ENCODE results near the gene RRP9. TPM values are rescaled to one million over a fixed set of nuclear protein-coding genes. Genes with fewer than 3 reads are reported as not detected.

RRP9 gene
- total RNA-seq, 4 donors from 2014 or later = 7.1 to 29.5 (median 11.1) TPM

DNA sequence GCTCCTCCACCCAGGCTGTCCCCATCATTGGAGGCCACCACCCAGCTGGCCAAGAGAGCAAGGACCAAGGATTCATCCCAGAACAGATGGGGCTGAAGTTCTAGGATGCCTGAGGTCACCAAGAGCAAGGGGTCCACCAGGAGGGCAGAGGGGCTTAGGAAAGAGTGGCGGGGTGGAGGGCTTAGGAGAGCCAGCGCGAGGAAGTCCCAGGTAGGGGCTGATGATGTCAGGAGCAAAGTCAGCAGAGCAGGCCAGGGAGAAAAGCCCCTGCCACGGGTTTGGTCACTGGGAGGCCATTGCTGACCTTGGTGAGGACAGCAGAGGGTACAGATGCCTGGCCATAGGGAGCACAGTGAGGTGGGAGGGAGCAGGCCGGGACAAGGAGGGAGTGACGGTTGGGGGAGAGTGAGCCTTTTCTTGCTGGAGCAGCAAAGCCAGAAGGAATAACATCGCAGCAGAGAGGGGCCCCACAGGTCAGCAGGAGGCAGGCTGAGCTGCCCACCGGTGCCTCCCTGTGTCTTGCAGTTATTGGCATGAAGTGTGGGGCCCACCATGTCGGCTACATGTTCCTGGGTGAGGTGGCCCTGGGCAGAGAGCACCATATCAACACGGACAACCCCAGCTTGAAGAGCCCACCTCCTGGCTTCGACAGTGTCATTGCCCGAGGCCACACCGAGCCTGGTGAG lies 5.7 kb upstream of the RRP9 start:
- no peak for DNase-seq
- H3K4me1 ChIP-seq = peaks cover 4 to 11% (median 10%) of the 10 kb centered on the region in 4 donors
- intact Hi-C loops (cut with DNase I; ENCODE audit: low total_unique reads) = loop anchor here (5.0 kb wide), 1 partner anchor 1865 kb away; no protein-coding TSS in a partner anchor
- WGBS, 2 donors (ENCODE audit: low coverage in 1 of 2) = 74 to 80% methylated on average over 4 to 13 of the region's 13 CpGs
- no peaks in the 10 kb centered on the region for H3K36me3 ChIP-seq
- no peak overlapping the region for H3K4me3 ChIP-seq
- no peak overlapping the region for H3K27ac ChIP-seq
- TF ChIP-seq EP300 (IDR thresholded peaks at IDR 0.05; ENCODE audit: low read depth) (no peak), POLR2A (IDR thresholded peaks at IDR 0.05) (no peak), POLR2AphosphoS5 (IDR thresholded peaks at IDR 0.05) (no peak)
- TF ChIP-seq, protein P1, sequence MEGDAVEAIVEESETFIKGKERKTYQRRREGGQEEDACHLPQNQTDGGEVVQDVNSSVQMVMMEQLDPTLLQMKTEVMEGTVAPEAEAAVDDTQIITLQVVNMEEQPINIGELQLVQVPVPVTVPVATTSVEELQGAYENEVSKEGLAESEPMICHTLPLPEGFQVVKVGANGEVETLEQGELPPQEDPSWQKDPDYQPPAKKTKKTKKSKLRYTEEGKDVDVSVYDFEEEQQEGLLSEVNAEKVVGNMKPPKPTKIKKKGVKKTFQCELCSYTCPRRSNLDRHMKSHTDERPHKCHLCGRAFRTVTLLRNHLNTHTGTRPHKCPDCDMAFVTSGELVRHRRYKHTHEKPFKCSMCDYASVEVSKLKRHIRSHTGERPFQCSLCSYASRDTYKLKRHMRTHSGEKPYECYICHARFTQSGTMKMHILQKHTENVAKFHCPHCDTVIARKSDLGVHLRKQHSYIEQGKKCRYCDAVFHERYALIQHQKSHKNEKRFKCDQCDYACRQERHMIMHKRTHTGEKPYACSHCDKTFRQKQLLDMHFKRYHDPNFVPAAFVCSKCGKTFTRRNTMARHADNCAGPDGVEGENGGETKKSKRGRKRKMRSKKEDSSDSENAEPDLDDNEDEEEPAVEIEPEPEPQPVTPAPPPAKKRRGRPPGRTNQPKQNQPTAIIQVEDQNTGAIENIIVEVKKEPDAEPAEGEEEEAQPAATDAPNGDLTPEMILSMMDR (IDR thresholded peaks at IDR 0.05) = no peak
- in situ Hi-C loops (cut with MboI; ENCODE audit: low pct_ligation_motif_present in 1 of 4, low pct_unique_long_range_greater_than_20kb in 1 of 4, low sequenced_read_pairs in 3 of 4) = no loop called here
- no peaks in the 10 kb centered on the region for H3K27me3 ChIP-seq
- H3K9me3 ChIP-seq = no peaks in the 10 kb centered on the region

DNA sequence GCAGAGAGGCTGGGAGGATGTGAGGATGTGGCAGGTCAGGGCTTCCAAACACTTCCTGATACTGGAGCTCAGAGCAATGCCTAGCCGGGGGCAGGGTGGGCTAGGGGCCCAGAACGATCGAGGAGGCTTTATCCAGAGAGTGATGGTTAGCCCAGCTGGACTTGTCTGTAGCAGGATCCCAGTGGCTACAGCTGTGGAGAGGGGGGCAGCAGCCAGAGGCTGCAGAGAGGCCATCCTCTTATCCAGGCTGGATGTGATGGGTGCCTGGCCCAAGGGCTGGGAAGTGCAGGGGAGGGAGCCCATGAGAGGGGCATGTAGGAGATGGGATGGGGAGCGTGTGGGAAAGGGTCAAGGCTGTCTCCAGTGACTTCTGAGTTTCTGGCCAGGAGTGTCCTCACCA lies 5.1 kb upstream of the RRP9 start:
- in situ Hi-C loops (cut with MboI; ENCODE audit: low pct_ligation_motif_present in 1 of 4, low pct_unique_long_range_greater_than_20kb in 1 of 4, low sequenced_read_pairs in 3 of 4) = no loop called here
- intact Hi-C loops (cut with DNase I; ENCODE audit: low total_unique reads) = loop anchor here (5.0 kb wide), 1 partner anchor 1866 kb away; no protein-coding TSS in a partner anchor
- no peak overlapping the region for H3K27ac ChIP-seq
- H3K36me3 ChIP-seq = no peaks in the 10 kb centered on the region
- TF ChIP-seq EP300 (IDR thresholded peaks at IDR 0.05; ENCODE audit: low read depth) = no peak
- no peak for TF ChIP-seq POLR2AphosphoS5 (IDR thresholded peaks at IDR 0.05)
- no peak for TF ChIP-seq POLR2A (IDR thresholded peaks at IDR 0.05)
- TF ChIP-seq, protein P1 (IDR thresholded peaks at IDR 0.05) = no peak
- H3K4me1 ChIP-seq = peaks cover 6 to 12% (median 12%) of the 10 kb centered on the region in 4 donors
- H3K9me3 ChIP-seq = no peaks in the 10 kb centered on the region
- DNase-seq = no peak
- no peak overlapping the region for H3K4me3 ChIP-seq
- WGBS, 2 donors (ENCODE audit: low coverage in 1 of 2) = 84% methylated on average over 3 to 4 of the region's 4 CpGs
- no peaks in the 10 kb centered on the region for H3K27me3 ChIP-seq

DNA sequence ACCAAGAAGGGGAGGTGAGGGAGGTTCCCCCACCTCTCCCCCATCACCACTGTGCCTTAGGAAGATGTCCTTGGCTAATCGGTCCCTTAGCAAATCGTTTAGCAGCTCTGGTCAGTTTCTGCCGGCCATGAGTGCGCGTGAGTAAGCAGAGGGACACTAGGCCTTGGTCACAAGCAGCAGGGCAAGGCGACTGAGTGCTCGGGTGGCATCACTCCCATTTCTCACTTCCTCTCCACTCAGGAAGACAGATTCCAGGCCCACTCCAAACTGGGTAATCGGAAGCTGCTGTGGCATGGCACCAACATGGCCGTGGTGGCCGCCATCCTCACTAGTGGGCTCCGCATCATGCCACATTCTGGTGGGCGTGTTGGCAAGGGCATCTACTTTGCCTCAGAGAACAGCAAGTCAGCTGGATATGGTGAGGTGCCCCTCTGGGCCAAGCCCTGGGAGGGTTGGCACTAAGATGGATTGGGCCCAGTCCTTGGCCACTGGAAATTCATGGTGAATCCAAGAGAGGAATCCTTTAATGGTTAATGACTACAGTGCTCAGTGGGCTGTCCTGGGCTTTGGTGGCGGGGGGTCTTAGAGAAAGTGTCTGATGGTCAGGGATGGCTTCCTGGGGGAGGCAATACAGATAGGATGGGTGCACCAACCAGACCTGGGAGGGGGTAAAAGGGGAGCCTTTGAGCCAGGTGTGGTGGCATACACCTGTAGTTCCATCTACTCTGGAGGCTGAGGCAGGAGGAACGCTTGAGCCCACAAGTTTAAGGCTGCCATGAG lies 4.4 kb upstream of the RRP9 start:
- DNase-seq = no peak
- no peaks in the 10 kb centered on the region for H3K9me3 ChIP-seq
- H3K27me3 ChIP-seq = no peaks in the 10 kb centered on the region
- WGBS, 2 donors (ENCODE audit: low coverage in 1 of 2) = 90% methylated on average over 14 of the region's 14 CpGs; no CpG with 5 or more reads in 1 of the 2 donors
- peaks cover 6 to 16% (median 15%) of the 10 kb centered on the region in 4 donors for H3K4me1 ChIP-seq
- TF ChIP-seq, protein P1 (IDR thresholded peaks at IDR 0.05) = no peak
- no peak for TF ChIP-seq POLR2AphosphoS5 (IDR thresholded peaks at IDR 0.05)
- TF ChIP-seq EP300 (IDR thresholded peaks at IDR 0.05; ENCODE audit: low read depth) = no peak
- no peak for TF ChIP-seq POLR2A (IDR thresholded peaks at IDR 0.05)
- H3K36me3 ChIP-seq = no peaks in the 10 kb centered on the region
- no peak overlapping the region for H3K4me3 ChIP-seq
- intact Hi-C loops (cut with DNase I; ENCODE audit: low total_unique reads) = loop anchor here (5.0 kb wide), 1 partner anchor 1866 kb away; no protein-coding TSS in a partner anchor
- no peak overlapping the region for H3K27ac ChIP-seq
- in situ Hi-C loops (cut with MboI; ENCODE audit: low pct_ligation_motif_present in 1 of 4, low pct_unique_long_range_greater_than_20kb in 1 of 4, low sequenced_read_pairs in 3 of 4) = no loop called here
